K562 (cell line): ENCODE data around the gene DDRGK1. TPM values are rescaled to one million over a fixed set of nuclear protein-coding genes. Genes with fewer than 3 reads are reported as not detected.
A peak's percentile ranks its signal among the peaks of the same experiment; 100 is the strongest.

ENCODE experiments used
- ATAC-seq: fragments of 200-7000 bp; cut with Tn5 transposase; 3 replicates; pipeline ENCODE4 v1.9.1; 2020; ENCODE audit warnings: moderate library complexity
- BruUV-seq: library from RNA; stranded (reverse); fragments of 400-500 nt; replicated peaks from 2 replicates; lab custom pipeline; 2021; lab: Mats Ljungman, UMichigan
- CTCF ChIA-PET: fragments of 300-600 bp; formaldehyde crosslinking; extraction: SDS; loops from one replicate; lab custom pipeline; 2021; ENCODE audit warnings: low intra/inter-chr PET ratio; lab: Yijun Ruan, JAX
- POLR2A ChIA-PET: fragments of 300-600, 350-650 bp; sonication (Branson Sonifier 250); formaldehyde crosslinking; extraction: SDS; loops from one replicate; lab custom pipeline; 2021; ENCODE audit warnings: antibody characterized with exemption, inconsistent platforms; lab: Yijun Ruan, JAX
- DNase-seq, 4 experiments: peaks; one replicate each; pipeline versions ENCODE4 v3.0.0 to v3.0.0-alpha.2; 2011 to 2018; ENCODE audit warnings: low spot score in 3 of 4, mixed read lengths in 3 of 4; ENCODE audit errors: extremely low read depth in 1 of 4
- FAIRE-seq: peaks from 2 replicates; lab custom pipeline; 2011; peaks lifted over from hg19 to GRCh38; lab: Jason Lieb, UNC
- H2AFZ ChIP-seq: 2 replicates; pipeline ENCODE4 v1.6.0; 2011; ENCODE audit warnings: low read depth, low read length, control low read depth, inconsistent platforms
- H3K27ac ChIP-seq: fragments of 200-600 bp; 3 replicates; pipeline ENCODE4 v1.8.0; 2011; ENCODE audit warnings: low read depth, mild to moderate bottlenecking, control low read depth, inconsistent platforms, low read length, moderate library complexity, mixed read lengths; ENCODE audit errors: extremely low read depth
- H3K27me3 ChIP-seq, 2 experiments: fragments of 300-600 bp in 1 of 2; 2 replicates in 1 of 2; 3 replicates in 1 of 2; pipeline versions ENCODE4 v1.6.0 to v1.8.0; 2011; ENCODE audit warnings: inconsistent platforms in 2 of 2, low read length in 2 of 2, mild to moderate bottlenecking in 1 of 2, mixed read lengths in 1 of 2, moderate library complexity in 1 of 2; ENCODE audit not compliant: control insufficient read depth in 2 of 2, insufficient read depth in 2 of 2
- H3K36me3 ChIP-seq: fragments of 300-600 bp; 3 replicates; pipeline ENCODE4 v1.8.0; 2011; ENCODE audit warnings: mild to moderate bottlenecking, low read length, inconsistent platforms; ENCODE audit not compliant: control insufficient read depth, insufficient read depth
- H3K4me1 ChIP-seq, 2 experiments: fragments of 200-600 bp in 1 of 2; replicated peaks in 1 of 2; 2 replicates in 1 of 2; 3 replicates in 1 of 2; pipeline versions ENCODE4 v1.5.1 to v1.8.0; 2011; ENCODE audit warnings: inconsistent platforms in 2 of 2, low read length in 2 of 2, mild to moderate bottlenecking in 1 of 2, mixed read lengths in 1 of 2, moderate library complexity in 1 of 2; ENCODE audit not compliant: control insufficient read depth in 2 of 2, insufficient read depth in 2 of 2
- H3K4me2 ChIP-seq: 2 replicates; pipeline ENCODE4 v1.6.1; 2011; ENCODE audit warnings: low read length, control low read depth, inconsistent platforms, mixed read lengths; ENCODE audit not compliant: insufficient read depth
- H3K4me3 ChIP-seq: fragments of 200-600 bp; sonication (generic), shearing (Covaris generic); 2 replicates; pipeline ENCODE4 v1.5.1; 2016; ENCODE audit warnings: control low read depth, inconsistent platforms
- H3K79me2 ChIP-seq: fragments of 200-600 bp; 3 replicates; pipeline ENCODE4 v1.8.0; 2011; ENCODE audit warnings: low read length, inconsistent platforms; ENCODE audit not compliant: control insufficient read depth, insufficient read depth
- H3K9ac ChIP-seq, 2 experiments: 2 replicates each; pipeline versions ENCODE4 v1.6.0 to v1.6.1; 2011; ENCODE audit warnings: low read depth in 2 of 2, low read length in 2 of 2, control low read depth in 1 of 2, inconsistent platforms in 1 of 2, mild to moderate bottlenecking in 1 of 2, mixed read lengths in 1 of 2; ENCODE audit not compliant: insufficient read depth in 1 of 2
- H3K9me1 ChIP-seq: one replicate; pipeline ENCODE4 v1.6.0; 2011; ENCODE audit warnings: inconsistent platforms, mild to moderate bottlenecking, low read length, moderate library complexity; ENCODE audit not compliant: control insufficient read depth, insufficient read depth
- H3K9me3 ChIP-seq: replicated peaks from 2 replicates; pipeline ENCODE4 v1.5.1; 2011; ENCODE audit warnings: low read depth, low read length, inconsistent platforms; ENCODE audit not compliant: control insufficient read depth, insufficient read depth
- H4K20me1 ChIP-seq: replicated peaks from 2 replicates; pipeline ENCODE4 v1.6.1; 2011; ENCODE audit warnings: low read length, inconsistent platforms, mixed read lengths; ENCODE audit not compliant: control insufficient read depth, insufficient read depth
- CEBPB ChIP-seq: fragments of 450-650 bp; IDR thresholded peaks from 2 replicates; pipeline ENCODE4 v1.6.1; 2016; ENCODE audit warnings: missing genetic modification characterization, missing compliant biosample characterization
- CEBPG ChIP-seq, 3 experiments: fragments of 200-800 bp in 1 of 3; sonication (Bioruptor generic) in 1 of 3; sonication (generic) in 1 of 3; formaldehyde crosslinking in 1 of 3; IDR thresholded peaks in 2 of 3; conservative IDR thresholded peaks in 1 of 3; 2 replicates each; pipeline versions ENCODE4 v1.6.1 to v1.8.0; 2016 to 2022; ENCODE audit warnings: missing compliant biosample characterization in 2 of 3, missing genetic modification characterization in 2 of 3, mild to moderate bottlenecking in 1 of 3, missing genetic modification reagents in 1 of 3
- HEY1 ChIP-seq: fragments of 250-450 bp; sonication (Bioruptor Pico); IDR thresholded peaks from 2 replicates; pipeline ENCODE4 v1.5.0; 2020; ENCODE audit warnings: mild to moderate bottlenecking, moderate library complexity, borderline replicate concordance
- HMBOX1 ChIP-seq: sonication (generic); IDR thresholded peaks from 2 replicates; pipeline ENCODE4 v1.6.1; 2016
- POLR2A ChIP-seq: fragments of 450-650 bp; conservative IDR thresholded peaks from 2 replicates; pipeline ENCODE4 v1.6.1; 2016
- ZNF121 ChIP-seq: sonication (generic); formaldehyde crosslinking; conservative IDR thresholded peaks from 2 replicates; pipeline ENCODE4 v1.8.0; 2022; ENCODE audit warnings: missing genetic modification reagents
- WGBS: fragments of 100-300 bp; shearing (Covaris generic); methylation state at CpG from one replicate; pipeline ENCODE4 v1.1.6; 2016; ENCODE audit warnings: low coverage, mixed read lengths; ENCODE audit not compliant: insufficient coverage; ENCODE audit errors: missing lambda C conversion rate; 5-methylcytosine and 5-hydroxymethylcytosine counted together
- in situ Hi-C: fragments of 300-500 bp; cut with MboI; formaldehyde crosslinking; loops from 4 replicates; pipeline ENCODE4 v1.15.0; 2018; ENCODE audit warnings: inconsistent platforms, mixed read lengths
- intact Hi-C: fragments of 100-400 bp; cut with micrococcal nuclease; formaldehyde crosslinking; loops from 2 replicates; pipeline ENCODE4 v1.14.2; 2022
- polyA plus RNA-seq, 8 experiments: library from polyadenylated mRNA; depleted of rRNA in 4 of 8; stranded (reverse) in 5 of 8; unstranded in 3 of 8; fragments of >200 nt; fragmentation: Nextera tagmentation in 2 of 8; fragmentation: Illumina TruSeq in 1 of 8; extraction: Ambion mirVana in 2 of 8; extraction: Trizol in 1 of 8; gene quantifications; 2 replicates each; pipeline versions ENCODE4 v1.2.1 to v1.2.3, GENCODE V29; 2011 to 2014; ENCODE audit warnings: inconsistent platforms in 1 of 8, missing spikeins in 1 of 8
- total RNA-seq, 7 experiments: library from RNA; depleted of rRNA in 6 of 7; stranded (reverse); fragments of >200 nt in 6 of 7; fragmentation: Illumina TruSeq in 2 of 7; extraction: Trizol in 2 of 7; gene quantifications; 2 replicates each; pipeline versions ENCODE4 v1.2.1 to v1.2.3, GENCODE V29; 2011 to 2021; ENCODE audit warnings: low replicate concordance in 1 of 7

Gene DDRGK1
- total and polyA plus RNA-seq, 9 of the 15 experiments (the other 6 are each of a cell fraction or from before 2014, with no cell fraction given): 2.3 to 54.4 (median 29.1) TPM

GRCh38 chr20:3224681-3225421 lies 20.4 kb upstream of the DDRGK1 start:
- Histone ChIP-seq H3K4me2 (no peak overlapping the region), H3K9me3 (no peaks in the 10 kb centered on the region), H3K9ac (peak overlapping the region in 1 of 2 experiments; percentile 7; a peak in 1 of 4 replicates), H2AFZ (no peak overlapping the region), H3K4me3 (no peak overlapping the region), H4K20me1 (no peaks in the 10 kb centered on the region), H3K27ac (no peak overlapping the region), H3K9me1 (no peaks in the 10 kb centered on the region), H3K36me3 (peaks cover 37% of the 10 kb centered on the region; the same call in 2 of the 3 replicates), H3K27me3 (no peaks in the 10 kb centered on the region), H3K79me2 (no peaks in the 10 kb centered on the region), H3K4me1 (peaks cover 0 to 29% of the 10 kb centered on the region in 2 experiments; a peak in 2 of 5 replicates)
- 72% methylated on average over 6 of the region's 8 CpGs for WGBS
- DNase-seq: no peak
- no peak for FAIRE-seq
- POLR2A ChIA-PET: interaction anchor here (1.1 kb wide), 1 partner anchor 452 kb away, joined by 3 read pairs; no protein-coding TSS in a partner anchor
- no TSS peak for BruUV-seq
- in situ Hi-C loops (no loop called here), intact Hi-C loops (no loop called here)
- CTCF ChIA-PET: no interaction called here
- ATAC-seq: peak; percentile 67; the same call in 2 of the 3 replicates
- no peak for TF ChIP-seq HEY1 (CRISPR knock-in tag)
- TF ChIP-seq CEBPG (CRISPR knock-in tag; IDR thresholded peaks at IDR 0.05): 0 out of 2 replicates have a peak, but pooled peaks have one; percentile 14
- TF ChIP-seq CEBPG (tag; conservative IDR thresholded peaks at IDR 0.05 in 1 of 2, IDR thresholded peaks at IDR 0.05 in 1 of 2): no peak
- TF ChIP-seq CEBPB (tag): peak; percentile 47; the same call in 1 of the 2 replicates
- TF ChIP-seq POLR2A: 0 out of 2 replicates have a peak, but pooled peaks have one; percentile 18
- TF ChIP-seq ZNF121 (CRISPR knock-in tag): peak; percentile 70
- 0 out of 2 replicates have a peak, but pooled peaks have one; percentile 24 for TF ChIP-seq HMBOX1
